Measurements from ENCODE around the gene CARD11. TPM values are rescaled to one million over a fixed set of nuclear protein-coding genes. Genes with fewer than 3 reads are reported as not detected.

CARD11 gene
- total RNA-seq, 2 experiments from 2014 or later, result 98.3 to 103 TPM

- H3K4me3 Mint-ChIP-seq, result no peak overlapping the region
- no peaks in the 10 kb centered on the region for H3K9me3 Mint-ChIP-seq
- no peak for DNase-seq
- no peak for ATAC-seq
- H3K27ac Mint-ChIP-seq, result no peak overlapping the region
- H3K36me3 Mint-ChIP-seq (ENCODE audit: low read depth), result peaks cover 4% of the 10 kb centered on the region
- TF ChIP-seq CTCF (IDR thresholded peaks at IDR 0.05), result no peak
- intact Hi-C loops (cut with micrococcal nuclease), result no loop called here
- H3K4me1 Mint-ChIP-seq (ENCODE audit: low read depth), result peaks cover 28% of the 10 kb centered on the region
- no peaks in the 10 kb centered on the region for H3K27me3 Mint-ChIP-seq
- ChIA-PET POLR2A (interaction anchor here (0.9 kb wide), 1 partner anchor 12 kb away, joined by 3 read pairs; no protein-coding TSS in a partner anchor), CTCF (interaction anchor here (1.1 to 2.6 kb wide), 4 partner anchors 18 to 67 kb away, joined by 4 to 10 read pairs (median 6); no protein-coding TSS in a partner anchor)
These were observed 43.6 kb upstream of the CARD11 start for GRCh38 chr7:3087243-3087755.

DNA sequence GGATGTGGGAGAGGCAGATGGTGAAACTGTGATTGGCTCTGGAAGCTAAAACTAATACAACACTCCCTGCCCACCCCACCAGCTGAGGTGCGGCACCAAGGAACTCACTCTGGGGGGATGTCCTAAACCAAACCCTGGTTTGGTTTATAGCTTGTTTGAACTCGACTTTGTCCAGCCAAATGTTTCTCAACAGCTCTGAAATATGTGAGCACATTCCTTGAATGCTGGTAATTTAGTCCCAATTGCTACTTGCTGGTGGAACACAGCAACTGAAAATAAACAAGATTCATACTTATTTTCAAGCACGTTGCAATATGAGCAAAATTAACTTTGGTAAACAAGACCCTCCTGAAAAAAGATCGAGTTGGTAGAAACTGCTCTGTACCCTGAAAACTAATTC lies 39.7 kb upstream of the CARD11 start:
- Mint-ChIP-seq H3K36me3 (ENCODE audit: low read depth) (no peaks in the 10 kb centered on the region), H3K27me3 (no peaks in the 10 kb centered on the region), H3K27ac (no peak overlapping the region), H3K4me1 (ENCODE audit: low read depth) (peaks cover 4% of the 10 kb centered on the region), H3K4me3 (no peak overlapping the region), H3K9me3 (no peaks in the 10 kb centered on the region)
- no peak for ATAC-seq
- TF ChIP-seq CTCF (IDR thresholded peaks at IDR 0.05), result no peak
- no peak for DNase-seq
- intact Hi-C loops (cut with micrococcal nuclease), result no loop called here
- ChIA-PET CTCF (interaction anchor here (1.2 to 2.2 kb wide), 2 partner anchors 9 to 71 kb away, joined by 6 to 10 read pairs; no protein-coding TSS in a partner anchor), POLR2A (interaction anchor here (0.6 to 2.4 kb wide), 2 partner anchors 14 to 17 kb away, joined by 3 to 6 read pairs; no protein-coding TSS in a partner anchor)

DNA sequence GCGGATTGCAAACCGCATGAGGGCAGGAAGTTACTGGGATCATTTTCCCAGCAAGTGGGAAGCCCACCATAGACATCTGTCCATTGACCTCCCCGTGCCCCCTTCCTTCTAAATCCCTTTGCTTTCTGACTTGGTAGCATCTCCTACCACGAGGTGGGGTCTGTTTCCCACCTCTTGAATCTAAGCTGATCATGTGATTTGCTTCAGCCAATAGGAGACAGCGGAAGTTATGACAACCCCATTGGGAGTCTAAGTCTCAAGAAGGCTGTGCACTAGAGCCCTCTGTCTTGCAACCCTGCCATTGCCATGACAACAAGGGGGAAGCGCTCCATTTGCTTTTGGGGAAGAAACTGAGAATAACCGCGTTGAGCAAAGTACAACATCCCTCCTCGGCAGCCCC lies 39.2 kb upstream of the CARD11 start:
- intact Hi-C loops (cut with micrococcal nuclease), result no loop called here
- Mint-ChIP-seq H3K9me3 (no peaks in the 10 kb centered on the region), H3K27me3 (no peaks in the 10 kb centered on the region), H3K4me3 (no peak overlapping the region), H3K27ac (no peak overlapping the region), H3K4me1 (ENCODE audit: low read depth) (peaks cover 4% of the 10 kb centered on the region), H3K36me3 (ENCODE audit: low read depth) (no peaks in the 10 kb centered on the region)
- CTCF ChIA-PET, result interaction anchor here (1.0 to 2.2 kb wide), 6 partner anchors 8 to 72 kb away, joined by 3 to 10 read pairs (median 4); no protein-coding TSS in a partner anchor
- POLR2A ChIA-PET, result interaction anchor here (0.6 to 2.4 kb wide), 2 partner anchors 16 to 96 kb away, joined by 3 to 6 read pairs; no protein-coding TSS in a partner anchor
- DNase-seq (no peak), ATAC-seq (peak; percentile 30)
- TF ChIP-seq CTCF (IDR thresholded peaks at IDR 0.05), result no peak

DNA sequence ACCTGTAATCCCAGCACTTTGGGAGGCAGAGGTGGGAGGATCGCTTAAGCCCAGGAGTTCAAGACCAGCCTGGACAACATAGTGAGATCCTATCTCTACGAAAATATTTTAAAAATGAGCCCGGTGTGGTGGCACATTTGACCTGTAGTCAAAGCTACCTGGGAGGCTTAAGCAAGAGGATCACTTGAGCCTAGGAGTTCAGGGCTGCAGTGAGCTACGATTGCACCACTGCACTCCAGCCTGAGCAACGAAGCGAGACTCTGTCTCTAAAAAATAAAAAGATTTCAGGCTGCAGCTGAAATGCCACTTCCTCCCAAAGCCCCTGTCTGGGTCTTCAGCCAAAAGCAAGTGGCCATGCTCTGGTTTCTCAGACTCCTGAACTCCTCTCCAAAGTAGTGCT lies 38.7 kb upstream of the CARD11 start:
- H3K36me3 Mint-ChIP-seq (ENCODE audit: low read depth), result no peaks in the 10 kb centered on the region
- H3K9me3 Mint-ChIP-seq, result no peaks in the 10 kb centered on the region
- H3K27me3 Mint-ChIP-seq, result no peaks in the 10 kb centered on the region
- ChIA-PET POLR2A (interaction anchor here (0.6 to 2.4 kb wide), 3 partner anchors 13 to 95 kb away, joined by 3 to 6 read pairs (median 3); no protein-coding TSS in a partner anchor), CTCF (interaction anchor here (1.0 to 2.2 kb wide), 7 partner anchors 9 to 72 kb away, joined by 3 to 10 read pairs (median 4); no protein-coding TSS in a partner anchor)
- intact Hi-C loops (cut with micrococcal nuclease), result no loop called here
- peaks cover 4% of the 10 kb centered on the region for H3K4me1 Mint-ChIP-seq (ENCODE audit: low read depth)
- ATAC-seq (no peak), DNase-seq (no peak)
- H3K27ac Mint-ChIP-seq, result no peak overlapping the region
- no peak for TF ChIP-seq CTCF (IDR thresholded peaks at IDR 0.05)
- no peak overlapping the region for H3K4me3 Mint-ChIP-seq

GRCh38 chr7:3080106-3080505 lies 36.4 kb upstream of the CARD11 start:
- TF ChIP-seq CTCF (IDR thresholded peaks at IDR 0.05), result no peak
- Mint-ChIP-seq H3K4me3 (no peak overlapping the region), H3K27me3 (no peaks in the 10 kb centered on the region), H3K9me3 (peaks cover 11% of the 10 kb centered on the region), H3K4me1 (ENCODE audit: low read depth) (peaks cover 4% of the 10 kb centered on the region), H3K36me3 (ENCODE audit: low read depth) (peaks cover 3% of the 10 kb centered on the region), H3K27ac (no peak overlapping the region)
- DNase-seq (no peak), ATAC-seq (no peak)
- CTCF ChIA-PET, result interaction anchor here (1.0 kb wide), 1 partner anchor 10 kb away, joined by 4 read pairs; no protein-coding TSS in a partner anchor
- intact Hi-C loops (cut with micrococcal nuclease), result no loop called here
- POLR2A ChIA-PET, result interaction anchor here (0.9 to 1.0 kb wide), 2 partner anchors 8 to 9 kb away, joined by 3 to 5 read pairs; no protein-coding TSS in a partner anchor
